Central memory CD4-positive, alpha-beta T cell (primary cell): ENCODE results near the gene HDAC8.

Source experiments
- DNase-seq: peaks from one replicate; pipeline ENCODE4 v3.0.0; 2022

Gene HDAC8

GRCh38 chrX:72313707-72314641 is 258.7 kb downstream of the HDAC8 start:
- no peak for DNase-seq

- no peak for DNase-seq
Observed at GRCh38 chrX:72312311-72312940, 260.2 kb downstream of the HDAC8 start.

GRCh38 chrX:72309297-72310071 is 263.2 kb downstream of the HDAC8 start:
- DNase-seq, result no peak

GRCh38 chrX:72308566-72309296 is 263.9 kb downstream of the HDAC8 start:
- no peak for DNase-seq

GRCh38 chrX:72308209-72308565 is 264.5 kb downstream of the HDAC8 start:
- DNase-seq, result no peak

- no peak for DNase-seq
Observed at GRCh38 chrX:72307646-72308051, 265.0 kb downstream of the HDAC8 start.

- peak; percentile 23 for DNase-seq
Observed at GRCh38 chrX:72306851-72307645, 265.6 kb downstream of the HDAC8 start.

- DNase-seq, result no peak
Observed at GRCh38 chrX:72306085-72306801, 266.4 kb downstream of the HDAC8 start.

GRCh38 chrX:72305286-72306084 is 267.2 kb downstream of the HDAC8 start, which contains the start of gene CITED1:
CITED1 (minus strand) TSS chrX:72305914; CDS start chrX:72302869, 3,045 bp downstream.
- no peak for DNase-seq

GRCh38 chrX:72304877-72305276 is 267.8 kb downstream of the HDAC8 start:
- no peak for DNase-seq

GRCh38 chrX:72301781-72302180 is 270.9 kb downstream of the HDAC8 start:
- DNase-seq, result no peak

GRCh38 chrX:72299891-72300630 is 272.6 kb downstream of the HDAC8 start:
- DNase-seq, result no peak

- no peak for DNase-seq
Observed at GRCh38 chrX:72297953-72298730, 274.5 kb downstream of the HDAC8 start.

GRCh38 chrX:72296991-72297390 is 275.7 kb downstream of the HDAC8 start:
- no peak for DNase-seq

- DNase-seq, result no peak
Observed at GRCh38 chrX:72295745-72296144, 276.9 kb downstream of the HDAC8 start.

GRCh38 chrX:72294497-72294896 is 278.1 kb downstream of the HDAC8 start:
- no peak for DNase-seq

GRCh38 chrX:72282302-72282701 is 290.3 kb downstream of the HDAC8 start:
- DNase-seq, result no peak

- no peak for DNase-seq
Observed at GRCh38 chrX:72280321-72280845, 292.3 kb downstream of the HDAC8 start.
